ENCODE results near the gene ARHGAP8. TPM values are rescaled to one million over a fixed set of nuclear protein-coding genes. Genes with fewer than 3 reads are reported as not detected.

The ARHGAP8 gene
- polyA plus RNA-seq, 1 donor from 2014 or later: 3.0 TPM

GRCh38 chr22:44755956-44756361 lies 3.6 kb downstream of the ARHGAP8 start:
- no peak overlapping the region for H3K4me3 ChIP-seq (ENCODE audit: low read length)
- H3K9ac ChIP-seq (ENCODE audit: low read length): no peak overlapping the region
- no peaks in the 10 kb centered on the region for H3F3A ChIP-seq (ENCODE audit: insufficient read depth, low read length, poor library complexity, severe bottlenecking)
- no peaks in the 10 kb centered on the region for H3K36me3 ChIP-seq (ENCODE audit: insufficient read depth, low read length)
- peaks cover 28% of the 10 kb centered on the region for H3K27me3 ChIP-seq (ENCODE audit: insufficient read depth, low read depth, low read length)
- H2AFZ ChIP-seq (ENCODE audit: low read depth, low read length): no peak overlapping the region
- H4K20me1 ChIP-seq (ENCODE audit: insufficient read depth): no peaks in the 10 kb centered on the region
- TF ChIP-seq EZH2 (IDR thresholded peaks at IDR 0.05; ENCODE audit: borderline replicate concordance, insufficient read depth, low read length, poor library complexity, severe bottlenecking) (no peak), SMC3 (conservative IDR thresholded peaks at IDR 0.05; ENCODE audit: poor library complexity) (no peak), CTCF (IDR thresholded peaks at IDR 0.05; ENCODE audit: poor library complexity, severe bottlenecking) (no peak), REST (IDR thresholded peaks at IDR 0.05; ENCODE audit: borderline replicate concordance) (no peak), POLR2AphosphoS5 (IDR thresholded peaks at IDR 0.05) (no peak), MXI1 (conservative IDR thresholded peaks at IDR 0.05; ENCODE audit: poor library complexity, severe bottlenecking) (no peak), EP300 (conservative IDR thresholded peaks at IDR 0.05; ENCODE audit: poor library complexity, severe bottlenecking) (no peak), RAD21 (conservative IDR thresholded peaks at IDR 0.05) (no peak), TAF1 (IDR thresholded peaks at IDR 0.05; ENCODE audit: low read depth) (no peak)
- no peaks in the 10 kb centered on the region for H3K79me2 ChIP-seq (replicated peaks; ENCODE audit: insufficient read depth, low read length)
- H3K27ac ChIP-seq (ENCODE audit: low read length): no peak overlapping the region
- H3K9me2 ChIP-seq (ENCODE audit: insufficient read depth, low read length): no peaks in the 10 kb centered on the region
- no peaks in the 10 kb centered on the region for H3K9me3 ChIP-seq (ENCODE audit: low read length)
- H3K4me2 ChIP-seq (ENCODE audit: low read length): no peak overlapping the region

GRCh38 chr22:44758344-44758973 lies 6.1 kb downstream of the ARHGAP8 start:
- H3K9ac ChIP-seq (ENCODE audit: low read length): no peak overlapping the region
- no peaks in the 10 kb centered on the region for H3F3A ChIP-seq (ENCODE audit: insufficient read depth, low read length, poor library complexity, severe bottlenecking)
- H3K36me3 ChIP-seq (ENCODE audit: insufficient read depth, low read length): no peaks in the 10 kb centered on the region
- H2AFZ ChIP-seq (ENCODE audit: low read depth, low read length): no peak overlapping the region
- no peaks in the 10 kb centered on the region for H4K20me1 ChIP-seq (ENCODE audit: insufficient read depth)
- no peak overlapping the region for H3K4me3 ChIP-seq (ENCODE audit: low read length)
- H3K9me3 ChIP-seq (ENCODE audit: low read length): no peaks in the 10 kb centered on the region
- peaks cover 8% of the 10 kb centered on the region for H3K27me3 ChIP-seq (ENCODE audit: insufficient read depth, low read depth, low read length)
- TF ChIP-seq REST (IDR thresholded peaks at IDR 0.05; ENCODE audit: borderline replicate concordance): no peak
- no peak for TF ChIP-seq MXI1 (conservative IDR thresholded peaks at IDR 0.05; ENCODE audit: poor library complexity, severe bottlenecking)
- TF ChIP-seq RAD21 (conservative IDR thresholded peaks at IDR 0.05): no peak
- no peak for TF ChIP-seq CTCF (IDR thresholded peaks at IDR 0.05; ENCODE audit: poor library complexity, severe bottlenecking)
- TF ChIP-seq EP300 (conservative IDR thresholded peaks at IDR 0.05; ENCODE audit: poor library complexity, severe bottlenecking): no peak
- TF ChIP-seq POLR2AphosphoS5 (IDR thresholded peaks at IDR 0.05): no peak
- no peak for TF ChIP-seq TAF1 (IDR thresholded peaks at IDR 0.05; ENCODE audit: low read depth)
- TF ChIP-seq SMC3 (conservative IDR thresholded peaks at IDR 0.05; ENCODE audit: poor library complexity): no peak
- no peak for TF ChIP-seq EZH2 (IDR thresholded peaks at IDR 0.05; ENCODE audit: borderline replicate concordance, insufficient read depth, low read length, poor library complexity, severe bottlenecking)
- no peaks in the 10 kb centered on the region for H3K9me2 ChIP-seq (ENCODE audit: insufficient read depth, low read length)
- no peak overlapping the region for H3K27ac ChIP-seq (ENCODE audit: low read length)
- no peak overlapping the region for H3K4me2 ChIP-seq (ENCODE audit: low read length)
- no peaks in the 10 kb centered on the region for H3K79me2 ChIP-seq (replicated peaks; ENCODE audit: insufficient read depth, low read length)

All from neural cell (in vitro differentiated cells).